HL-60 (cell line): ENCODE results near the gene DGUOK.

Source experiments
- SPI1 ChIP-seq: IDR thresholded peaks from 2 replicates; pipeline ENCODE4 v1.6.1; 2012; ENCODE audit warnings: low read depth, mild to moderate bottlenecking, borderline replicate concordance
- TF ChIP-seq, protein P1 (sequence below): IDR thresholded peaks from one replicate; pipeline ENCODE4 v1.5.1; 2011; ENCODE audit warnings: low read length, control low read depth, inconsistent platforms; ENCODE audit not compliant: insufficient read depth
- TF ChIP-seq, protein P2 (sequence below): IDR thresholded peaks from 2 replicates; pipeline ENCODE4 v1.6.1; 2012; ENCODE audit warnings: low read depth; ENCODE audit not compliant: insufficient replicate concordance

- TF ChIP-seq, protein P1, sequence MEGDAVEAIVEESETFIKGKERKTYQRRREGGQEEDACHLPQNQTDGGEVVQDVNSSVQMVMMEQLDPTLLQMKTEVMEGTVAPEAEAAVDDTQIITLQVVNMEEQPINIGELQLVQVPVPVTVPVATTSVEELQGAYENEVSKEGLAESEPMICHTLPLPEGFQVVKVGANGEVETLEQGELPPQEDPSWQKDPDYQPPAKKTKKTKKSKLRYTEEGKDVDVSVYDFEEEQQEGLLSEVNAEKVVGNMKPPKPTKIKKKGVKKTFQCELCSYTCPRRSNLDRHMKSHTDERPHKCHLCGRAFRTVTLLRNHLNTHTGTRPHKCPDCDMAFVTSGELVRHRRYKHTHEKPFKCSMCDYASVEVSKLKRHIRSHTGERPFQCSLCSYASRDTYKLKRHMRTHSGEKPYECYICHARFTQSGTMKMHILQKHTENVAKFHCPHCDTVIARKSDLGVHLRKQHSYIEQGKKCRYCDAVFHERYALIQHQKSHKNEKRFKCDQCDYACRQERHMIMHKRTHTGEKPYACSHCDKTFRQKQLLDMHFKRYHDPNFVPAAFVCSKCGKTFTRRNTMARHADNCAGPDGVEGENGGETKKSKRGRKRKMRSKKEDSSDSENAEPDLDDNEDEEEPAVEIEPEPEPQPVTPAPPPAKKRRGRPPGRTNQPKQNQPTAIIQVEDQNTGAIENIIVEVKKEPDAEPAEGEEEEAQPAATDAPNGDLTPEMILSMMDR = no peak
- TF ChIP-seq, protein P2, sequence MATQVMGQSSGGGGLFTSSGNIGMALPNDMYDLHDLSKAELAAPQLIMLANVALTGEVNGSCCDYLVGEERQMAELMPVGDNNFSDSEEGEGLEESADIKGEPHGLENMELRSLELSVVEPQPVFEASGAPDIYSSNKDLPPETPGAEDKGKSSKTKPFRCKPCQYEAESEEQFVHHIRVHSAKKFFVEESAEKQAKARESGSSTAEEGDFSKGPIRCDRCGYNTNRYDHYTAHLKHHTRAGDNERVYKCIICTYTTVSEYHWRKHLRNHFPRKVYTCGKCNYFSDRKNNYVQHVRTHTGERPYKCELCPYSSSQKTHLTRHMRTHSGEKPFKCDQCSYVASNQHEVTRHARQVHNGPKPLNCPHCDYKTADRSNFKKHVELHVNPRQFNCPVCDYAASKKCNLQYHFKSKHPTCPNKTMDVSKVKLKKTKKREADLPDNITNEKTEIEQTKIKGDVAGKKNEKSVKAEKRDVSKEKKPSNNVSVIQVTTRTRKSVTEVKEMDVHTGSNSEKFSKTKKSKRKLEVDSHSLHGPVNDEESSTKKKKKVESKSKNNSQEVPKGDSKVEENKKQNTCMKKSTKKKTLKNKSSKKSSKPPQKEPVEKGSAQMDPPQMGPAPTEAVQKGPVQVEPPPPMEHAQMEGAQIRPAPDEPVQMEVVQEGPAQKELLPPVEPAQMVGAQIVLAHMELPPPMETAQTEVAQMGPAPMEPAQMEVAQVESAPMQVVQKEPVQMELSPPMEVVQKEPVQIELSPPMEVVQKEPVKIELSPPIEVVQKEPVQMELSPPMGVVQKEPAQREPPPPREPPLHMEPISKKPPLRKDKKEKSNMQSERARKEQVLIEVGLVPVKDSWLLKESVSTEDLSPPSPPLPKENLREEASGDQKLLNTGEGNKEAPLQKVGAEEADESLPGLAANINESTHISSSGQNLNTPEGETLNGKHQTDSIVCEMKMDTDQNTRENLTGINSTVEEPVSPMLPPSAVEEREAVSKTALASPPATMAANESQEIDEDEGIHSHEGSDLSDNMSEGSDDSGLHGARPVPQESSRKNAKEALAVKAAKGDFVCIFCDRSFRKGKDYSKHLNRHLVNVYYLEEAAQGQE = no peak
- no peak for TF ChIP-seq SPI1
Observed at GRCh38 chr2:73933194-73933593, 6.5 kb downstream of the DGUOK start.
